GM12801 (cell line): ENCODE results near the gene ARHGAP45.

Experiments used
- TF ChIP-seq, protein P1 (sequence below): IDR thresholded peaks from one replicate; pipeline ENCODE4 v1.5.1; 2011; ENCODE audit warnings: control low read depth; ENCODE audit not compliant: insufficient read length; ENCODE audit errors: extremely low read depth

ARHGAP45 gene

DNA sequence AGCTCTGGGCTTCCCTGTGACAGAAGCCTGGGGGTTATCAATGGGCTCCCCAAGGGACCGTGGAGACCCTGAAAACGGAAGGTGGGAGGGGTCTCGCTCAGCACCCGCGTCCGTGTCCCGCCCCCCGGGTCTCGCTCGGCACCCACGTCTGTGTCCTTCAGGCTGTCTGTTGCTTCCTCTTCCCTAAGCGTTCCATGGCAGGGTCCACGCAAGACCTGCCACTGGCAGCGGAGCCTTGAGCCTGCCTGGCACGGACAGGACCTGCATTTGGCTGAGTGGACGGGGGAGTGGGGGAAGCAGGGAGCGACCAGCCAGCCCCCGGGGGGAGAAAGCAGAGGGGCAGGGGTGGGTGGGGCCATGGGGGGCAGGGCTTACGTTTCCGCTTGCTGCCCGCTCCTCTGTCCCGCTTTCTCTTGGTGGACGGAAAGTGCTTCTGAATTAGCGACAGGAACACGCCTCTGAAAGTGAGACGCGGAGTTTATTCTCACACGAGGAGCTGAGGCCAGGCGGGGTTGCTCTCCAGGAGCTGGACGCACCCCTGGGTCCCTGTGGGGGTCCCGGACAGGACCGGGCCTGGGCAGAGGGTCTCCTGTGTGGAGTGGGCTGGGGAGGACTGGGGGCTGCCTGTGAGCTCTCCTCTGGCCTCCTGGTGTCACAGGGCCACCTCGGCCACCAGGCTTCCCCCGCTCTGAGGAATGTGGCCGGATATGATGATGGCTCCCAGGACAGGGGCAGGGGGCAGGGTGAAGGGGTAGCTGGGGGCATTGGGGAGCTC lies 48.9 kb downstream of the ARHGAP45 start:
- TF ChIP-seq, protein P1, sequence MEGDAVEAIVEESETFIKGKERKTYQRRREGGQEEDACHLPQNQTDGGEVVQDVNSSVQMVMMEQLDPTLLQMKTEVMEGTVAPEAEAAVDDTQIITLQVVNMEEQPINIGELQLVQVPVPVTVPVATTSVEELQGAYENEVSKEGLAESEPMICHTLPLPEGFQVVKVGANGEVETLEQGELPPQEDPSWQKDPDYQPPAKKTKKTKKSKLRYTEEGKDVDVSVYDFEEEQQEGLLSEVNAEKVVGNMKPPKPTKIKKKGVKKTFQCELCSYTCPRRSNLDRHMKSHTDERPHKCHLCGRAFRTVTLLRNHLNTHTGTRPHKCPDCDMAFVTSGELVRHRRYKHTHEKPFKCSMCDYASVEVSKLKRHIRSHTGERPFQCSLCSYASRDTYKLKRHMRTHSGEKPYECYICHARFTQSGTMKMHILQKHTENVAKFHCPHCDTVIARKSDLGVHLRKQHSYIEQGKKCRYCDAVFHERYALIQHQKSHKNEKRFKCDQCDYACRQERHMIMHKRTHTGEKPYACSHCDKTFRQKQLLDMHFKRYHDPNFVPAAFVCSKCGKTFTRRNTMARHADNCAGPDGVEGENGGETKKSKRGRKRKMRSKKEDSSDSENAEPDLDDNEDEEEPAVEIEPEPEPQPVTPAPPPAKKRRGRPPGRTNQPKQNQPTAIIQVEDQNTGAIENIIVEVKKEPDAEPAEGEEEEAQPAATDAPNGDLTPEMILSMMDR: no peak

DNA sequence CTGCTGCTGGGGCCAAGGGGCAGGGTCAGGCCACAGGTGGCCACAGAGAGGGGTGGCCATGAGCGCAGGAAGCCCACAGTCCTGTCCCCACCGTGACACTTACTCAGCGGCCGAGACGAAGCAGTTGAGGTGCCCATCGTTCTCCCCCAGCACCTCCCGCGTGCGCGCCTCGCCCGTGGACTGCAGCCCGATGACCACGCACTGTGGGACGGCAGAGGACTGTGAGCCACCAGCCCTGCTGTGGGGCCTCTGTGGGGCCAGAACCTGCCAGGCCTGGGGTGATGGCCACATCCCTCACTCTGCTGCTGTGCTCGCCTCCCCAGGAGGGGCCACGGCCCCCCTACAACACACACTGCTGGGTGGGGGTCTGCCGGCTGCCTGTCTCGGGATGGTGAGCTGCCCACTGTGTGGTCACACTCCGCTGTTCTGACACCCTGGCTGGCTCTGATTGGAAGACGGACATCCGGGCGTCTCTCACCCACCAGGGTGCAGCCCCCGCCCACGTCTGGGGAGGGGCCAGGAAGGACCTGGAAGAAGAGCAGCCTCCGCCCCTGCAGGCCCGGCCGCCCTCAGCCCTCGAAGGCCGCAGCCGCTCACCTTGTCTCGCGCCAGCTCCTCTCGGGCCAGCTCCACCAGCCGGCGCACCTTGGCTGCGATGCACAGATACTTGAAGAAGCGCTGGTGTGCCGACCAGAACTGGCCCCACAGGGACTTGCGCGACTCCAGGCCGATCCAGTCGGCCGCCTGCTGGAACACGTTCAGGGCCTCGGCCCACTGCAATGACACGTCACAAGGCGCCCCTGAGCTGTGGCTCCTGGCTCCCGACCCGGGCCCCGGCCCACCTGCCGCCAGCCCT lies 50.0 kb downstream of the ARHGAP45 start:
- TF ChIP-seq, protein P1: no peak

DNA sequence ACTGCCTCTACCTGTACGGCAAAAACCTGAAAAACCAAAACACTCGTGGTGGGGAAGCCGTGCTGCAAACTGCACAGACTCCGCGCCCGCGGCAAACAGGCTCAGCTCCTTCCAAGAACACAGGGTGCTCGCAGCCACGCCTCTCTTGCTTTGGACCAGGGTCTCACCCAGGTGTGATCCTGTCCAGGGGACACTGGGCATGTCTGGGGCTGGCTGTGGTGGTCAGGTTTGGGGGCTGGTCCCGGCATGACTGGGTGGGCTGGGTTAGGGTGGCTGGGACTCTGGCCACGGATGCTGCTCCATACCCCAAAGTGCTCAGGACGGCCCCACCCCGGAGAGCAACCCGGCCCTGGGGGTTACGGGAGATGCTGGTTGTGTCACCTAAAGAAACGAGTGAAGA lies 50.7 kb downstream of the ARHGAP45 start:
- TF ChIP-seq, protein P1: no peak

DNA sequence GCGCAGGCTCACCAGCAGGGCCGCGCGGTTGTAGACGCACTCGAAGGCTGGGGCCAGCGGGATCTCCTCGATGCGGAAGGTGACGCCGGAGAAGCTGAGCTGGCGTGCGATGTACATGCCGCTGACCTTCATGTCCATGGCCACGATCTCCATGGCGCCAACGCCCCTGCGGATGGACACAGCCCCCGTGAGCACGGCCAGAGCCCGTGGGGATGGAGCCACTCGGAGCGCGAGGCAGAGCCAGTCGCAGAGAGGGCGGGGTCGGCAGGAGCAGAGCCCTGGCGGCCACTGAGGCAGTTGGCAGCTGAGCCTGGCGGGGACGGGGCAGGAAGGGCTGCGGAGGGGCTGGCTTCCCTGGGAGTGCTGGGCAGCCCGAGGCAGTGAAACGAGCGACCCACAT lies 52.0 kb downstream of the ARHGAP45 start:
- TF ChIP-seq, protein P1: no peak

DNA sequence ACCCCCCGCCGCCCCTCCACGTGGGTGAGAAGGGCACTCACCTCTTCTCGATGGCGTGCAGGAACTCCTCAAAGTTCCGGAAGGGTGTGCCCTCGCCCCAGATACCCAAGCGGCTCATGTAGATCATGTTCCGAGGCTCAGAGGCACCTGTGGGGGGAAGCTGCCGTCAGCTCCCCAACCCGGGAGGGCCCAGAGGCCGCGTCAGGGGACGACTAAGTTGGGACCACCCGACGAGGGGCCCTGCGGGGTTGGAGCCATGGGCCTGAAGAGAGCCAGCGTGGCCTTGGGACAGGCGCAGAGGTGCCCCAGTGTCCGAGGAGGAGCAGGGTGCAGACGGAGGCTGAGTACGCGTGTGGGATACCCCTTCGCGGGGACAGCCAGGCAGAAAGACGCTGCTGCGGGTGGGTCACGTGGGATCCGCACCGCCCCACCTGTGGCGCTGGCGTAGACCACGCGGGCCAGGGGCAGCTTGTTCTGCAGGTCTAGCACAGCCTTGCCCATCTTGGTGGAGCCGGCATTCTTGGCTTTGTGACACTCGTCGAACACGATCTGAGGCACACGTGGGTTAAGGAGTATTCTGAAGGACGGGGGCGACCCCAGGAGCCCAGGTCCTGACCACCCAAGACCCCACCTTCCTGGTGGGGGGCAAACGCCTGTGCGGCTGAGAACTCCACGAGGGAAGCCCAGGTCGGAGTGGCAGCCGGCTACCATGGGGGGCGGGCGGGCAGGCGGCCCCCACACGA lies 52.7 kb downstream of the ARHGAP45 start:
- TF ChIP-seq, protein P1: no peak

DNA sequence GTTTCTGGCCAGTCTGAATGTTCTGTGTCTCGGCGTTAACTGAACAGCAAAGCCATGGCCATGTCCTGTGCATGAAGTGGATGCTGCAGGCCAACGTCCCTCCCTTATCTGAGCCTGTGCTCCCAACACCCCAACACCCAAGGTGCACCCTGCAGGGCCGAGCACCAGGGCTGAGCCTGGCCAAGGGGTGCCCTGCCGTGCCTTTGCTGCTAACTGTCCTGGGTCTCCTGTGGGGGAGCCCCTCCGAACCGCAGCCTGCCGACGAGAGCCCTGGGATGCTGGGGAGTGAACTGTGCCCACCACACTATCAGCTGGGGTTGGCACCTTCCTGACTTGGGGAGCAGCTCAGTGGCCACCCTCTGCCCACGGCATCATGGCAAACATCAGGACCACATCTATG lies 54.4 kb downstream of the ARHGAP45 start:
- TF ChIP-seq, protein P1: no peak
